Stimulated activated effector memory CD8-positive, alpha-beta T cell treated with anti-CD3 and anti-CD28 coated beads, Interleukin-12 subunit alpha, Interleukin-12 subunit beta, amount 100 ng/mL, for 72 hours (primary cell): ENCODE results near the gene PSME3.
"Not testable (repeated sequence)": the region's sequence is repeated elsewhere in the genome, so short reads cannot be mapped to it uniquely, and the experiment has no call there.

Source experiments
- ATAC-seq: fragments of 150-1000 bp; cut with Tn5 transposase; 2 replicates; pipeline ENCODE4 v1.10.0; 2021
- DNase-seq, 2 donors: peaks; one replicate each; pipeline ENCODE4 v3.0.0; 2021 to 2022; ENCODE audit warnings: low spot score in 2 of 2
- H3K27ac Mint-ChIP-seq: one replicate; pipeline ENCODE4 v1.8.0; 2022; ENCODE audit warnings: mild to moderate bottlenecking, mixed read lengths
- H3K36me3 Mint-ChIP-seq: one replicate; pipeline ENCODE4 v1.8.0; 2022; ENCODE audit warnings: mild to moderate bottlenecking, mixed read lengths
- H3K4me1 Mint-ChIP-seq: one replicate; pipeline ENCODE4 v1.8.0; 2022; ENCODE audit warnings: mixed read lengths
- H3K4me3 Mint-ChIP-seq: one replicate; pipeline ENCODE4 v1.8.0; 2022; ENCODE audit warnings: mild to moderate bottlenecking, mixed read lengths
- H3K9me3 Mint-ChIP-seq: one replicate; pipeline ENCODE4 v1.8.0; 2022; ENCODE audit warnings: mixed read lengths

Gene PSME3

GRCh38 chr17:42841975-42842685 is 8.9 kb downstream of the PSME3 start:
- Mint-ChIP-seq H3K27ac (peak overlapping the region; percentile 37), H3K4me3 (no peak overlapping the region), H3K9me3 (no peaks in the 10 kb centered on the region), H3K4me1 (peaks cover 32% of the 10 kb centered on the region), H3K36me3 (peaks cover 91% of the 10 kb centered on the region)
- DNase-seq: no peak
- no peak for ATAC-seq

DNA sequence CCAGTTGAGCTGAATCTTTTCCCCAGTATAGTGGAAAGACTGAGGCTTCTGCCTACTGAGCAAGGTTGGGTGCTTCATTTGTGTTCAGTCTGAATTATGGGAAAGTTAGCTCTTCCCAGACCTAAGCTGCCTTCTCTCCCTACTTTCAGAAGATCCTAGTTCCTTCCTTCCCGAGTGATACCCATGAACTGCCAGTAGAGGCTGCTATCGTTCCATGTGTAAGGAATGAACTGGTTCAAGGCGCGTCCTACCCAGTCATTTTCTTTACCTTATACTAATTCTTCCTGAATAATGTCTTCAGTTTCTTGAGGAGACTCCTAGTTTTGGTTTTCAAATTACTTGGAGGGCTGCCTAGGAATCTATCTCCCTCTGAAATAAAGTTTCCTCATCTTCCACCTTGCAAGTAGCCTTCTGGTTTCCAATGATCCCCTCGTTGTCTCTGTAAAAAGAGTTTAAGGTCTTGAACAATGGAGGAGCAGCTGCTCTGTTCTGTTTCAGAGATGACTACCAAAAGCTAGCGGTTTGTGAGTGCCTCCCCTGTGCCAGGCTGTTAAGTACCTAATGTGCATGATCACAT is 10.2 kb downstream of the PSME3 start:
- no peaks in the 10 kb centered on the region for H3K9me3 Mint-ChIP-seq
- H3K36me3 Mint-ChIP-seq: peaks cover 78% of the 10 kb centered on the region
- ATAC-seq: no peak
- no peak overlapping the region for H3K4me3 Mint-ChIP-seq
- no peak overlapping the region for H3K27ac Mint-ChIP-seq
- H3K4me1 Mint-ChIP-seq: peaks cover 34% of the 10 kb centered on the region
- no peak for DNase-seq

- ATAC-seq: no peak
- Mint-ChIP-seq H3K4me1 (peaks cover 34% of the 10 kb centered on the region), H3K36me3 (peaks cover 70% of the 10 kb centered on the region), H3K9me3 (no peaks in the 10 kb centered on the region), H3K27ac (peak within 1 kb of the TSS; percentile 72), H3K4me3 (no peak within 1 kb of the TSS)
- DNase-seq: no peak
These were observed 11.1 kb downstream of the PSME3 start, which contains the start of gene AOC2 for GRCh38 chr17:42844271-42844670. AOC2 (plus strand) TSS chr17:42844580; CDS start chr17:42844627, 47 bp downstream.

DNA sequence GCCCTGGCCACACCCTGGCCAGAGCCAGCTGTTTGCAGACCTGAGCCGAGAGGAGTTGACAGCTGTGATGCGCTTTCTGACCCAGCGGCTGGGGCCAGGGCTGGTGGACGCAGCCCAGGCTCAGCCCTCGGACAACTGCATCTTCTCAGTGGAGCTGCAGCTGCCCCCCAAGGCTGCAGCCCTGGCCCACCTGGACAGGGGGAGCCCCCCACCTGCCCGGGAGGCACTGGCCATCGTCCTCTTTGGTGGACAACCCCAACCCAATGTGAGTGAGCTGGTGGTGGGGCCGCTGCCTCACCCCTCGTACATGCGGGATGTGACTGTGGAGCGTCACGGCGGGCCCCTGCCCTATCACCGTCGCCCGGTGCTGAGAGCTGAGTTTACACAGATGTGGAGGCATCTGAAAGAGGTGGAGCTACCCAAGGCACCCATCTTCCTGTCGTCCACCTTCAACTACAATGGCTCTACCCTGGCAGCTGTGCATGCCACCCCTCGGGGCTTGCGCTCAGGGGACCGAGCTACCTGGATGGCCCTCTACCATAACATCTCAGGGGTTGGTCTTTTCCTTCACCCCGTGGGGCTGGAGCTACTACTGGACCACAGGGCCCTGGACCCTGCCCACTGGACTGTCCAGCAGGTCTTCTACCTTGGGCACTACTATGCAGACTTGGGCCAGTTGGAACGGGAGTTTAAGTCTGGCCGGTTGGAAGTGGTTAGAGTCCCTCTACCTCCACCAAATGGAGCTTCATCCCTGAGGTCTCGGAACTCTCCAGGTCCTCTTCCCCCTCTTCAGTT is 11.8 kb downstream of the PSME3 start:
- peaks cover 34% of the 10 kb centered on the region for H3K4me1 Mint-ChIP-seq
- no peak for DNase-seq
- no peak overlapping the region for H3K4me3 Mint-ChIP-seq
- H3K9me3 Mint-ChIP-seq: no peaks in the 10 kb centered on the region
- no peak for ATAC-seq
- H3K27ac Mint-ChIP-seq: peak overlapping the region; percentile 72
- H3K36me3 Mint-ChIP-seq: peaks cover 63% of the 10 kb centered on the region

GRCh38 chr17:42845556-42845917 is 12.3 kb downstream of the PSME3 start:
- ATAC-seq (no peak), DNase-seq (no peak)
- Mint-ChIP-seq H3K4me3 (peak overlapping the region; percentile 49), H3K27ac (peak overlapping the region; percentile 72), H3K4me1 (peaks cover 34% of the 10 kb centered on the region), H3K9me3 (no peaks in the 10 kb centered on the region), H3K36me3 (peaks cover 57% of the 10 kb centered on the region)

GRCh38 chr17:42845918-42846593 is 12.9 kb downstream of the PSME3 start:
- H3K4me1 Mint-ChIP-seq: peaks cover 34% of the 10 kb centered on the region
- peak overlapping the region; percentile 49 for H3K4me3 Mint-ChIP-seq
- H3K9me3 Mint-ChIP-seq: no peaks in the 10 kb centered on the region
- ATAC-seq (peak; percentile 92), DNase-seq (peak; percentile 37 to 82)
- H3K36me3 Mint-ChIP-seq: peaks cover 52% of the 10 kb centered on the region
- peak overlapping the region; percentile 72 for H3K27ac Mint-ChIP-seq

DNA sequence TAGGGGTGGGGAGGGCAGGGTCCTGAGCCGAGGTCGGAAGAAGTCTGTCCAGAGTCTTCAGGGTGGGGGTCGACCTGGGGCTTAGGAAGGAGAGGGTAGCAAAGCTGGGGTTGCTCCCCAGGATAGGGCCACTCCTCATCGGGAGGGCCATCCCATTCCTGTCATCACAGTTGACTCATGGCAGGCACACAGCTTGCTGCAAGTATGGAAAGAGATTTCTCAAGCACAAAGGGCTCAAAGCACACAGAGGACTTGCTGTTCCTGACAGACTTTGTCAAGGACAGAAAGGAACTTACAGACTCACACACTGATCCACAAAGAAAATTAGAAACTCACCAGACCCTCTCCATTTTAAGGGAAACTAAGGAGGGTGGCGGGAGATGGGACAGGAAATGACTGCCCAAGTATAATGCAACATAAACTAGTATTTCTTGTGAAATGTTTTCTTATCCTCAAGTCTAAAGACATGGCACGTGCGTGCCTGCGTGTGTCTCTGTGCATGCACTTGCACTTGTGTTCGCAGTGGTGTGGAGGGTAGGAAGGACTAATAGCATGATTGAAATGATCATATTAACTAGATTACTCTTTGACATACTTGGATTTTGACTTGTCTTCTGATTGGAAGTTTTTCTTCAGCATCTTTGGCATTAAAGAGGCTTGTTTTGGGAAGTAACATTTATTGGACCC is 13.5 kb downstream of the PSME3 start:
- Mint-ChIP-seq H3K36me3 (peaks cover 45% of the 10 kb centered on the region), H3K9me3 (no peaks in the 10 kb centered on the region), H3K4me1 (peaks cover 34% of the 10 kb centered on the region), H3K27ac (peak overlapping the region; percentile 72), H3K4me3 (no peak overlapping the region)
- DNase-seq (no peak), ATAC-seq (no peak)

- DNase-seq (no peak), ATAC-seq (no peak)
- Mint-ChIP-seq H3K36me3 (peaks cover 32% of the 10 kb centered on the region), H3K4me1 (peaks cover 28% of the 10 kb centered on the region), H3K27ac (no peak overlapping the region), H3K4me3 (no peak overlapping the region), H3K9me3 (no peaks in the 10 kb centered on the region)
These were observed 14.9 kb downstream of the PSME3 start for GRCh38 chr17:42848093-42848492.

DNA sequence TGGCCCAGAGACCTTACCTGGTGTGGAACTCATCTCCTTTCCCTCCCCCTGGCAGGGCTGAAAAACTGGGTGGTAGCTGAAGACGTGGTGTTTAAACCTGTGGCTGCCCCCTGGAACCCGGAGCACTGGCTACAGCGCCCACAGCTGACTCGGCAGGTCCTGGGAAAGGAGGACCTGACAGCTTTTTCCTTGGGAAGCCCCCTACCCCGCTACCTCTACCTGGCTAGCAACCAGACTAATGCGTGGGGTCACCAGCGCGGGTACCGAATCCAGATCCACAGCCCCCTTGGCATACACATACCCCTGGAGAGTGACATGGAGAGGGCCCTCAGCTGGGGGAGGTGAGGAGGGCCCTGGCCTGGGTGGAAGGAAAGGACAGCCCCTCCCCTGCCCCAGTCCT is 15.8 kb downstream of the PSME3 start:
- Mint-ChIP-seq H3K36me3 (peaks cover 22% of the 10 kb centered on the region), H3K4me3 (no peak overlapping the region), H3K27ac (no peak overlapping the region), H3K4me1 (peaks cover 32% of the 10 kb centered on the region), H3K9me3 (no peaks in the 10 kb centered on the region)
- DNase-seq: no peak
- no peak for ATAC-seq

DNA sequence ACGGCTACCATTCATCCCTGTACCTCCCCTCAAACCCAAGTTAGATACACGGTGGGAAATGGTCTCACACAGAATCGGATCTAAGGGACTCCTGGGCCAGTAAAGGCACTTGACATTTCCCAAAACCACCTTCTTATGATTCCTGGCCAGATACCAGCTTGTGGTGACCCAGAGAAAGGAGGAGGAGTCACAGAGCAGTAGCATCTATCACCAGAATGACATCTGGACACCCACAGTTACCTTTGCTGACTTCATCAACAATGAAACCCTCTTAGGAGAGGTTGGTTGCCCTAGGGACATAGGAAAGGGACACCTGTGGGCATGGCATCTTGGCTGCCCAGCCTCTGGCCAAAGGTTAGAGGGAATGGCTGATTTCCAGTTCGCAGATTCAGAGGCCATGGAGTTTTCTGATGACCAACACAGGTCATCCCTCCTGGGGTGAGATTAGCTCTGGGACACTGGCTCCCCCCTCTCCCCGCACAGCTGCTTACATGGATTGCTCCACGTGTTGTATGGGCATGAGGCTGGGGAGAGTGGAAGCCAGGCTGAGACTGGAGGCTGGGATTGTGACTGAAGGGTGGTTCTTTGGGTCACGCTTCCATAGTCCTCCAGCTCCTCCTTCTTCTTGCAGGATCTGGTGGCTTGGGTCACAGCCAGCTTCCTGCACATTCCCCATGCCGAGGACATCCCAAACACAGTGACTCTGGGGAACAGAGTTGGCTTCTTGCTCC is 16.4 kb downstream of the PSME3 start:
- H3K36me3 Mint-ChIP-seq: peaks cover 17% of the 10 kb centered on the region
- H3K9me3 Mint-ChIP-seq: no peaks in the 10 kb centered on the region
- H3K4me3 Mint-ChIP-seq: no peak overlapping the region
- peaks cover 28% of the 10 kb centered on the region for H3K4me1 Mint-ChIP-seq
- DNase-seq (no peak), ATAC-seq (no peak)
- no peak overlapping the region for H3K27ac Mint-ChIP-seq

DNA sequence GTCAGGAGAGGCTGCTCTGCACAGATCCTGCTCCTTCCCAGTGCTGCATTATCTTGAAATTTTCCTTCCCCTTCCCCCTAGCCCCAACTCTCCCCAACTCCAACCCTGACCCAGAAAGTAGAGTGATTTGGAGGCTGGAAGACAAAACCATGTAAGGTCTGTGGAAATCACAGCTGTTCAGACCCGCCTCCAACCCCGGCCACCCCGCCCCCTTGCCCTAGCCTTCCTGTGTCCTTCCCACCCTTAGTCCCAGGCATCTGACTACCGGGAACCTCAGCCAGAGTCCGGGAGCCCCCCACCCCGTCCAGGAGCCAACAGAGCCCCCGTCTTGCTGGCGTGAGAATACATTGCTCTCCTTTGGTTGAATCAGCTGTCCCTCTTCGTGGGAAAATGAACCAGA is 17.8 kb downstream of the PSME3 start, which contains the start of gene AOC3:
AOC3 (plus strand) TSS at position 246 of the 400 bp plus-strand sequence; CDS start at position 391, 145 bp downstream.
- H3K36me3 Mint-ChIP-seq: peaks cover 3% of the 10 kb centered on the region
- no peak within 1 kb of the TSS for H3K27ac Mint-ChIP-seq
- peaks cover 20% of the 10 kb centered on the region for H3K4me1 Mint-ChIP-seq
- DNase-seq (no peak), ATAC-seq (no peak)
- H3K9me3 Mint-ChIP-seq: no peaks in the 10 kb centered on the region
- H3K4me3 Mint-ChIP-seq: no peak within 1 kb of the TSS

DNA sequence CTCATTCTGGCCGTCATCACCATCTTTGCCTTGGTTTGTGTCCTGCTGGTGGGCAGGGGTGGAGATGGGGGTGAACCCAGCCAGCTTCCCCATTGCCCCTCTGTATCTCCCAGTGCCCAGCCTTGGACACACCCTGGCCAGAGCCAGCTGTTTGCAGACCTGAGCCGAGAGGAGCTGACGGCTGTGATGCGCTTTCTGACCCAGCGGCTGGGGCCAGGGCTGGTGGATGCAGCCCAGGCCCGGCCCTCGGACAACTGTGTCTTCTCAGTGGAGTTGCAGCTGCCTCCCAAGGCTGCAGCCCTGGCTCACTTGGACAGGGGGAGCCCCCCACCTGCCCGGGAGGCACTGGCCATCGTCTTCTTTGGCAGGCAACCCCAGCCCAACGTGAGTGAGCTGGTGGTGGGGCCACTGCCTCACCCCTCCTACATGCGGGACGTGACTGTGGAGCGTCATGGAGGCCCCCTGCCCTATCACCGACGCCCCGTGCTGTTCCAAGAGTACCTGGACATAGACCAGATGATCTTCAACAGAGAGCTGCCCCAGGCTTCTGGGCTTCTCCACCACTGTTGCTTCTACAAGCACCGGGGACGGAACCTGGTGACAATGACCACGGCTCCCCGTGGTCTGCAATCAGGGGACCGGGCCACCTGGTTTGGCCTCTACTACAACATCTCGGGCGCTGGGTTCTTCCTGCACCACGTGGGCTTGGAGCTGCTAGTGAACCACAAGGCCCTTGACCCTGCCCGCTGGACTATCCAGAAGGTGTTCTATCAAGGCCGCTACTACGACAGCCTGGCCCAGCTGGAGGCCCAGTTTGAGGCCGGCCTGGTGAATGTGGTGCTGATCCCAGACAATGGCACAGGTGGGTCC is 18.4 kb downstream of the PSME3 start:
- not testable (repeated sequence) for H3K36me3 Mint-ChIP-seq, ATAC-seq, DNase-seq, H3K9me3 Mint-ChIP-seq, H3K27ac Mint-ChIP-seq, H3K4me3 Mint-ChIP-seq
- peaks cover 14% of the 10 kb centered on the region for H3K4me1 Mint-ChIP-seq

GRCh38 chr17:42852351-42852750 is 19.2 kb downstream of the PSME3 start:
- peaks cover 6% of the 10 kb centered on the region for H3K4me1 Mint-ChIP-seq
- no peak for ATAC-seq
- no peaks in the 10 kb centered on the region for H3K36me3 Mint-ChIP-seq
- DNase-seq: no peak
- no peak overlapping the region for H3K27ac Mint-ChIP-seq
- H3K9me3 Mint-ChIP-seq: no peaks in the 10 kb centered on the region
- H3K4me3 Mint-ChIP-seq: no peak overlapping the region
